Loucy (cell line): Measurements from ENCODE around the gene LEP.

Experiments
- EZH2phosphoT487 ChIP-seq: fragments of 200-600 bp; IDR thresholded peaks from 2 replicates; pipeline ENCODE4 v1.6.1; 2018; ENCODE audit warnings: antibody characterized with exemption, mild to moderate bottlenecking, moderate library complexity, borderline replicate concordance
- TF ChIP-seq, protein P1 (sequence below): fragments of 200-600 bp; sonication (generic); conservative IDR thresholded peaks from 2 replicates; pipeline ENCODE4 v1.5.1; 2014; ENCODE audit warnings: mild to moderate bottlenecking, antibody characterized with exemption, low read length

DNA sequence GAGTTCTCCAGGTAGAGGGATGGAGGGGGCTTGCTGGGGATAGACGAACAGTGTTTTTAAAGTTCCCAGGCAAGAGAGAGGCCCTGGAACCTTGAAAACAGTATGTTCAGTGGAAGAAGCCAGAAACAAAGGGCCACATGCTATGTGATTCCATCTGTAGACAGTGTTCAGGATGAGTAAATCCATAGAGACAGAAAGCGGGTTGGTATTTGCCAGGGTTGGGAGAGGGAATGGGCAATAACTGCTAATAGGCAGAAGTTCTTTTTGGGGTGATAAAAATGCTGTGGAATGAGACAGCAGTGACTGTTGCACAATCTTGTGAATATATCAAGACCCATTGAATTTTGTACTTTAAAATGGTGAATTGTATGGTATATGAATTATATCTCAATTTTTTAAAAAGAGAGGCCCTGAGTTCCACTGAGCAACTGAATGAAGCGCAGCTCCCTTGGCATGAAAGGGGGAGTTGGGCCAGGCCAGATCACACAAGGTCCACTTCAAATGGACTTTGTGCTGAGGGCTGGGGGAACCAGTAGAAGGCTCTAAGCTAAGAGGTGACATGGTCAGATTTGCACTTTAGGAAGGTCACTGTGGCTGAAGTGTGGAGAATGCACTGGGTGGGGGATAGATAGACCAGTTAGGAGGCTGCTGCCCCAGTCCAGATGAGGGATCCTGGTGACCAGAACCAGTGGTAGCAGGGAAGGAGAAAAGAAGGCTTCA, 34.0 kb downstream of the LEP start:
- TF ChIP-seq, protein P1, sequence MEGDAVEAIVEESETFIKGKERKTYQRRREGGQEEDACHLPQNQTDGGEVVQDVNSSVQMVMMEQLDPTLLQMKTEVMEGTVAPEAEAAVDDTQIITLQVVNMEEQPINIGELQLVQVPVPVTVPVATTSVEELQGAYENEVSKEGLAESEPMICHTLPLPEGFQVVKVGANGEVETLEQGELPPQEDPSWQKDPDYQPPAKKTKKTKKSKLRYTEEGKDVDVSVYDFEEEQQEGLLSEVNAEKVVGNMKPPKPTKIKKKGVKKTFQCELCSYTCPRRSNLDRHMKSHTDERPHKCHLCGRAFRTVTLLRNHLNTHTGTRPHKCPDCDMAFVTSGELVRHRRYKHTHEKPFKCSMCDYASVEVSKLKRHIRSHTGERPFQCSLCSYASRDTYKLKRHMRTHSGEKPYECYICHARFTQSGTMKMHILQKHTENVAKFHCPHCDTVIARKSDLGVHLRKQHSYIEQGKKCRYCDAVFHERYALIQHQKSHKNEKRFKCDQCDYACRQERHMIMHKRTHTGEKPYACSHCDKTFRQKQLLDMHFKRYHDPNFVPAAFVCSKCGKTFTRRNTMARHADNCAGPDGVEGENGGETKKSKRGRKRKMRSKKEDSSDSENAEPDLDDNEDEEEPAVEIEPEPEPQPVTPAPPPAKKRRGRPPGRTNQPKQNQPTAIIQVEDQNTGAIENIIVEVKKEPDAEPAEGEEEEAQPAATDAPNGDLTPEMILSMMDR: no peak
- TF ChIP-seq EZH2phosphoT487: no peak
